HCT116 (cell line): ENCODE data around the gene HSPA12A. TPM values are rescaled to one million over a fixed set of nuclear protein-coding genes. Genes with fewer than 3 reads are reported as not detected.

ENCODE experiments used
- ATAC-seq: fragments of 200-7000 bp; cut with Tn5 transposase; 2 replicates; pipeline ENCODE4 v1.9.1; 2020; ENCODE audit warnings: mild to moderate bottlenecking, moderate library complexity
- BruUV-seq: library from RNA; stranded (reverse); fragments of 400-500 nt; replicated peaks from 2 replicates; lab custom pipeline; 2021; lab: Mats Ljungman, UMichigan
- CTCF ChIA-PET: fragments of 300-600 bp; sonication (Branson Sonifier 250); formaldehyde crosslinking; loops from one replicate; lab custom pipeline; 2021; ENCODE audit warnings: antibody characterized with exemption; lab: Charles Lee
- POLR2A ChIA-PET: fragments of 300-600, 350-600 bp; sonication (Branson Sonifier 250); formaldehyde crosslinking; loops from one replicate; lab custom pipeline; 2021; ENCODE audit warnings: antibody characterized with exemption; lab: Charles Lee
- RAD21 ChIA-PET, 2 experiments: fragments of 300-600 bp; sonication (Branson Sonifier 250); formaldehyde crosslinking; loops; one replicate each; lab custom pipeline; 2023; ENCODE audit warnings: low total read pairs in 2 of 2; ENCODE audit not compliant: uncharacterized antibody in 2 of 2, unreplicated experiment in 2 of 2, low non-redundant PET in 1 of 2; lab: Charles Lee
- DNase-seq: peaks from one replicate; pipeline ENCODE4 v3.0.0-alpha.2; 2010; ENCODE audit warnings: low read depth, low spot score
- H2AFZ ChIP-seq: fragments of 200-600 bp; shearing (Covaris generic), sonication (generic); 2 replicates; pipeline ENCODE4 v1.6.1; 2017; ENCODE audit warnings: low read depth, mixed run types, mixed read lengths, antibody characterized with exemption, low read length; ENCODE audit not compliant: poor library complexity, severe bottlenecking
- H3K27ac ChIP-seq: 2 replicates; pipeline ENCODE4 v1.5.1; 2012; ENCODE audit warnings: low read depth, low read length
- H3K27me3 ChIP-seq: fragments of 200-600 bp; sonication (generic); 2 replicates; pipeline ENCODE4 v1.6.1; 2016; ENCODE audit warnings: mixed run types, low read length, mixed read lengths; ENCODE audit not compliant: insufficient read depth
- H3K36me3 ChIP-seq, 2 experiments: fragments of 200-500 bp in 1 of 2; fragments of 200-600 bp in 1 of 2; sonication (Bioruptor generic) in 1 of 2; sonication (generic) in 1 of 2; 2 replicates each; pipeline versions ENCODE4 v1.5.1 to v1.6.1; 2014 to 2016; ENCODE audit warnings: low read length in 2 of 2, inconsistent platforms in 1 of 2, mixed read lengths in 1 of 2, mixed run types in 1 of 2; ENCODE audit not compliant: insufficient read depth in 2 of 2, control insufficient read depth in 1 of 2
- H3K4me1 ChIP-seq, 2 experiments: fragments of 200-600 bp in 1 of 2; sonication (generic) in 1 of 2; 2 replicates each; pipeline versions ENCODE4 v1.5.1 to v1.6.1; 2012 to 2017; ENCODE audit warnings: low read length in 2 of 2, inconsistent platforms in 1 of 2, mild to moderate bottlenecking in 1 of 2, mixed read lengths in 1 of 2, mixed run types in 1 of 2, moderate library complexity in 1 of 2; ENCODE audit not compliant: insufficient read depth in 2 of 2, control insufficient read depth in 1 of 2
- H3K4me2 ChIP-seq: fragments of 200-600 bp; sonication (generic); 2 replicates; pipeline ENCODE4 v1.6.1; 2017; ENCODE audit warnings: mixed run types, low read length, mixed read lengths
- H3K4me3 ChIP-seq, 2 experiments: fragments of 200-600 bp in 1 of 2; sonication (generic) in 1 of 2; replicated peaks in 1 of 2; 2 replicates each; pipeline ENCODE4 v1.5.1; 2011 to 2016; ENCODE audit warnings: low read length in 2 of 2, control low read depth in 1 of 2, low read depth in 1 of 2, mild to moderate bottlenecking in 1 of 2, mixed read lengths in 1 of 2, mixed run types in 1 of 2
- H3K79me2 ChIP-seq: fragments of 200-600 bp; sonication (generic); 2 replicates; pipeline ENCODE4 v1.6.1; 2017; ENCODE audit warnings: mild to moderate bottlenecking, mixed run types, low read length, moderate library complexity, mixed read lengths; ENCODE audit not compliant: insufficient read depth
- H3K9ac ChIP-seq: fragments of 200-600 bp; sonication (generic); 2 replicates; pipeline ENCODE4 v1.6.1; 2016; ENCODE audit warnings: low read length, mixed read lengths
- H3K9me2 ChIP-seq: fragments of 200-600 bp; sonication (generic), shearing (Covaris generic); 2 replicates; pipeline ENCODE4 v1.6.1; 2017; ENCODE audit warnings: mixed run types, mild to moderate bottlenecking, moderate library complexity; ENCODE audit not compliant: insufficient read depth
- H3K9me3 ChIP-seq, 2 experiments: fragments of 200-500 bp in 1 of 2; fragments of 200-600 bp in 1 of 2; sonication (Bioruptor generic) in 1 of 2; sonication (generic) in 1 of 2; 2 replicates each; pipeline ENCODE4 v1.6.1; 2014 to 2017; ENCODE audit warnings: low read length in 2 of 2, mixed read lengths in 2 of 2, inconsistent platforms in 1 of 2, low read depth in 1 of 2, mild to moderate bottlenecking in 1 of 2, mixed run types in 1 of 2, moderate library complexity in 1 of 2; ENCODE audit not compliant: control insufficient read depth in 1 of 2, insufficient read depth in 1 of 2
- H4K20me1 ChIP-seq: fragments of 200-600 bp; sonication (generic), shearing (Covaris generic); 2 replicates; pipeline ENCODE4 v1.6.1; 2017; ENCODE audit warnings: mixed run types, mild to moderate bottlenecking, moderate library complexity; ENCODE audit not compliant: insufficient read depth
- ATF3 ChIP-seq: IDR thresholded peaks from 2 replicates; pipeline ENCODE4 v1.6.1; 2012
- ELF1 ChIP-seq: IDR thresholded peaks from 2 replicates; pipeline ENCODE4 v1.6.1; 2012; ENCODE audit warnings: low read depth, borderline replicate concordance
- EZH2phosphoT487 ChIP-seq: fragments of 200-600 bp; IDR thresholded peaks from 2 replicates; pipeline ENCODE4 v1.6.1; 2018; ENCODE audit warnings: antibody characterized with exemption, borderline replicate concordance
- FOSL1 ChIP-seq: IDR thresholded peaks from 2 replicates; pipeline ENCODE4 v1.6.1; 2012; ENCODE audit warnings: low read depth
- JUND ChIP-seq: IDR thresholded peaks from 2 replicates; pipeline ENCODE4 v1.6.1; 2012
- MAX ChIP-seq: IDR thresholded peaks from 2 replicates; pipeline ENCODE4 v1.6.1; 2012
- SIN3A ChIP-seq: IDR thresholded peaks from 2 replicates; pipeline ENCODE4 v1.6.1; 2012; ENCODE audit warnings: low read depth
- SP1 ChIP-seq: IDR thresholded peaks from 2 replicates; pipeline ENCODE4 v1.6.1; 2012; ENCODE audit warnings: low read depth
- TCF7L2 ChIP-seq: IDR thresholded peaks from 2 replicates; pipeline ENCODE4 v1.7.0; 2011; ENCODE audit warnings: borderline replicate concordance, inconsistent platforms; ENCODE audit not compliant: insufficient read depth, insufficient read length; ENCODE audit errors: extremely low read depth
- ZBTB33 ChIP-seq: IDR thresholded peaks from 2 replicates; pipeline ENCODE4 v1.6.1; 2011; ENCODE audit warnings: mild to moderate bottlenecking, low read length, moderate library complexity; ENCODE audit not compliant: insufficient replicate concordance; ENCODE audit errors: extremely low read depth
- ZFX ChIP-seq: fragments of 450-650 bp; IDR thresholded peaks from 2 replicates; pipeline ENCODE4 v1.6.1; 2017
- ZNF274 ChIP-seq: fragments of 200-500 bp; sonication (Bioruptor generic); IDR thresholded peaks from 2 replicates; pipeline ENCODE4 v1.6.1; 2014; ENCODE audit warnings: mild to moderate bottlenecking, low read depth, low read length, inconsistent platforms
- intact Hi-C: fragments of 100-400 bp; cut with micrococcal nuclease; formaldehyde crosslinking; loops from 2 replicates; pipeline ENCODE4 v1.10.0; 2022
- total RNA-seq: library from RNA; stranded (reverse); gene quantifications from one replicate; pipeline ENCODE4 v1.2.1, GENCODE V29; 2021; ENCODE audit not compliant: unreplicated experiment

HSPA12A gene
- total RNA-seq, 1 experiment from 2014 or later = 19.8 TPM

- H3K4me1 ChIP-seq = no peaks in the 10 kb centered on the region
- no peak overlapping the region for H3K9ac ChIP-seq
- DNase-seq = no peak
- H4K20me1 ChIP-seq = no peaks in the 10 kb centered on the region
- RAD21 ChIA-PET = no interaction called here
- H3K36me3 ChIP-seq = no peaks in the 10 kb centered on the region
- CTCF ChIA-PET = no interaction called here
- H3K4me2 ChIP-seq = no peak overlapping the region
- no peak overlapping the region for H3K27ac ChIP-seq
- no peak for ATAC-seq
- no peaks in the 10 kb centered on the region for H3K9me3 ChIP-seq
- POLR2A ChIA-PET = no interaction called here
- no peaks in the 10 kb centered on the region for H3K9me2 ChIP-seq
- H2AFZ ChIP-seq = no peak overlapping the region
- no TSS peak for BruUV-seq
- TF ChIP-seq ATF3 = no peak
- no peak for TF ChIP-seq ZBTB33
- no peak for TF ChIP-seq ELF1
- TF ChIP-seq FOSL1 = no peak
- TF ChIP-seq TCF7L2 = no peak
- no peaks in the 10 kb centered on the region for H3K27me3 ChIP-seq
- intact Hi-C loops = no loop called here
- H3K79me2 ChIP-seq = no peaks in the 10 kb centered on the region; the same call in 1 of the 2 replicates
- no peak overlapping the region for H3K4me3 ChIP-seq
Measured at GRCh38 chr10:116716381-116716780, 26.0 kb downstream of the HSPA12A start.

- H4K20me1 ChIP-seq = no peaks in the 10 kb centered on the region
- H3K9me2 ChIP-seq = no peaks in the 10 kb centered on the region
- ChIA-PET POLR2A (no interaction called here), CTCF (no interaction called here), RAD21 (no interaction called here)
- H3K9ac ChIP-seq = no peak overlapping the region
- TF ChIP-seq SP1 (no peak), JUND (no peak), ELF1 (no peak), ZFX (no peak), SIN3A (no peak), MAX (no peak), ZBTB33 (no peak), TCF7L2 (no peak), EZH2phosphoT487 (no peak), ZNF274 (no peak)
- H3K36me3 ChIP-seq = no peaks in the 10 kb centered on the region
- intact Hi-C loops = no loop called here
- no TSS peak for BruUV-seq
- no peak for DNase-seq
- H3K79me2 ChIP-seq = no peaks in the 10 kb centered on the region; the same call in 1 of the 2 replicates
- no peak overlapping the region for H2AFZ ChIP-seq
- no peaks in the 10 kb centered on the region for H3K27me3 ChIP-seq
- H3K4me2 ChIP-seq = no peak overlapping the region
- no peaks in the 10 kb centered on the region for H3K4me1 ChIP-seq
- H3K4me3 ChIP-seq = no peak overlapping the region
- ATAC-seq = no peak
- no peaks in the 10 kb centered on the region for H3K9me3 ChIP-seq
- no peak overlapping the region for H3K27ac ChIP-seq
Measured at GRCh38 chr10:116715839-116716377, 26.5 kb downstream of the HSPA12A start.
